HG02938 (cell line): ENCODE data around the gene SNX10.
A peak's percentile ranks its signal among the peaks of the same experiment; 100 is the strongest.

Source experiments
- ATAC-seq: cut with Tn5 transposase; IDR thresholded peaks from one replicate; pipeline ENCODE4 v1.9.1; 2021; ENCODE audit warnings: mild to moderate bottlenecking, moderate library complexity; ENCODE audit not compliant: unreplicated experiment

SNX10 gene

GRCh38 chr7:26295586-26295985 is 3.9 kb downstream of the SNX10 start:
- ATAC-seq, result no peak

DNA sequence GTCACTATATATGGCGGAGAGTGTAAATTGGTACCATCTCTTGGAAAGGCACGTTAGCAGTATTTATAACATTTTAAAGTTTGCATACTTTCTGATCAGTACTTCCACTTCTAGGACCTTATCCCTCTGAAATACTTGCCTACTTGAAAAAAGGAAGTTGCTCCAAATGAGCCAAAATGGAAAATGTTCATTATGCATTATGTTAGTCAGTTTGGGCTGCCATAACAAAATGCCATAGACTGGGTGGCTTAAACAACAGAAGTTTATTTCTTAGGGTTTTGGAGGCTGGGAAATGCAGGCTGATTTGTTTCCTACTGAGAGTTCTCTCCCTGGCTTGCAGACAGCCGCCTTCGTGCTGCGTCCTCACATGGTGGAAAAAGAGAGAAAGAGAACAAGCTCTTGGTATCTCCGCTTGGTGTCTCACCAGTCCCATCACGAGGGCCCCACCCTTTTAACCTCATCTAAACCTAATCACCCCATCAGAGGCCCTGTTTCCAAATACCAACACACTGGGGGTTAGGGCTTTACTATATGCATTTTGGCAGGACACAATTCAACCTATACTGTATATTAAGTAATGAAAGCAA is 6.9 kb downstream of the SNX10 start:
- ATAC-seq, result no peak

GRCh38 chr7:26305090-26305868 is 13.6 kb downstream of the SNX10 start:
- ATAC-seq, result peak; percentile 68

- no peak for ATAC-seq
Measured at GRCh38 chr7:26305869-26306665, 14.4 kb downstream of the SNX10 start.

DNA sequence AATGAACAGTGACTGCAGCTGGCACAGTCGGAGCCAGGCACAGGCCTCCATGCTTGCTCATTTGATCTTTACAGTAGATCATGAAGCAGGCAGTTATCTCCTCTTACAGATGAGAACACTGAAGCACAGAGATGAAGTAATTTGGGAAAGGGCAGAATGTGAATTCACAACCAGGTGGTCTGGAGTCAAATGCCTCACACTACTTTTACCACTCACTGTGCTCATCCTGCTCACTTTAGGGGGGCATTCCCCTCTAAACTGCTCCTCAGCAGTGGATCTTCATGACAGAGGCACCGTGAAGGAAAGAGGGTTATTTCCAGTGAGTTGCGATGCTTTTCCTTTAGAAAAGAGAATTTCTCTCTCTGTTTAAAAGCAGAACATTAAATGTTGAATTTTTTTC is 15.1 kb downstream of the SNX10 start:
- no peak for ATAC-seq

GRCh38 chr7:26307226-26307625 is 15.6 kb downstream of the SNX10 start:
- ATAC-seq, result no peak

DNA sequence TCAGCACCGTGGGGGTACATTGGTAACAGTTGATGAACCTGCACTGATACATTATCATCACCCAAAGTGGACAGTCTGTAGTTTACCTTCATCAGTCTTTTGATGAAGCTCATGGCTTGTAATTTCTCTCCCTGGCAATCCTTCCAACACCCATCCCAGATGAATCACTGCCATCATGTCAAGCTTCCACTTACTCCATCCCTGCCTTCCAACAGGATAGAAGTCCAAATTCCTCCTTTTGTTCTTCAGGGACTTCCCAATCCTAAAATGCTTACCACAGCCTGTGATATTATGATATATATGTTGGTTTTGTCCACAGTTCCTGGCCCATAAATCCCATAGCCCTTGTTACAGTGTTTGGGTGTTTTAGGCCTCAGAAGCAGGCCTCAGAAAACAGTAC is 16.1 kb downstream of the SNX10 start:
- ATAC-seq, result no peak

GRCh38 chr7:26308551-26308950 is 16.9 kb downstream of the SNX10 start:
- ATAC-seq, result no peak

- ATAC-seq, result no peak
Measured at GRCh38 chr7:26309089-26309488, 17.4 kb downstream of the SNX10 start.

GRCh38 chr7:26311798-26312197 is 20.1 kb downstream of the SNX10 start:
- ATAC-seq, result no peak

- ATAC-seq, result no peak
Measured at GRCh38 chr7:26317211-26317610, 25.5 kb downstream of the SNX10 start.

- no peak for ATAC-seq
Measured at GRCh38 chr7:26318921-26319320, 27.3 kb downstream of the SNX10 start.

DNA sequence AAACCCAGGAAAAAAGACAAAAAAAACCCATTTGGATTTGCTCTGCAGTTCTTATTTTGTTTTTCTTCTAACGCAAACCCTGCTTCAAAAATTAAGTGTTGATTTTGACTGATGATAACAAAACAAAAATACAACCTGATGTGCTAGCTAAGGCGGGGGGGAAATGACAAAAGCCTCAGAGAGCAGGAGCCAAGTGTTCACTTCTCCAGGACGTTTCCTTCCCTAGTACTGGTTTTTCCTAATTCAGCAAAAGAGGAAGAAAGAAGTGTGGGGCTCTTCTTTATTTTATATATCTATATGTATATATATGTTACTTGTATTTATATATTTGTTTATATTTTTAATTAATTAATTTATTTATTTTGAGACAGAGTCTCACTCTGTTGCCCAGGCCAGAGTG is 28.0 kb downstream of the SNX10 start:
- no peak for ATAC-seq

- ATAC-seq, result no peak
Measured at GRCh38 chr7:26320878-26321277, 29.2 kb downstream of the SNX10 start.

- no peak for ATAC-seq
Measured at GRCh38 chr7:26321435-26321834, 29.8 kb downstream of the SNX10 start.

GRCh38 chr7:26326211-26326610 is 34.5 kb downstream of the SNX10 start:
- no peak for ATAC-seq

DNA sequence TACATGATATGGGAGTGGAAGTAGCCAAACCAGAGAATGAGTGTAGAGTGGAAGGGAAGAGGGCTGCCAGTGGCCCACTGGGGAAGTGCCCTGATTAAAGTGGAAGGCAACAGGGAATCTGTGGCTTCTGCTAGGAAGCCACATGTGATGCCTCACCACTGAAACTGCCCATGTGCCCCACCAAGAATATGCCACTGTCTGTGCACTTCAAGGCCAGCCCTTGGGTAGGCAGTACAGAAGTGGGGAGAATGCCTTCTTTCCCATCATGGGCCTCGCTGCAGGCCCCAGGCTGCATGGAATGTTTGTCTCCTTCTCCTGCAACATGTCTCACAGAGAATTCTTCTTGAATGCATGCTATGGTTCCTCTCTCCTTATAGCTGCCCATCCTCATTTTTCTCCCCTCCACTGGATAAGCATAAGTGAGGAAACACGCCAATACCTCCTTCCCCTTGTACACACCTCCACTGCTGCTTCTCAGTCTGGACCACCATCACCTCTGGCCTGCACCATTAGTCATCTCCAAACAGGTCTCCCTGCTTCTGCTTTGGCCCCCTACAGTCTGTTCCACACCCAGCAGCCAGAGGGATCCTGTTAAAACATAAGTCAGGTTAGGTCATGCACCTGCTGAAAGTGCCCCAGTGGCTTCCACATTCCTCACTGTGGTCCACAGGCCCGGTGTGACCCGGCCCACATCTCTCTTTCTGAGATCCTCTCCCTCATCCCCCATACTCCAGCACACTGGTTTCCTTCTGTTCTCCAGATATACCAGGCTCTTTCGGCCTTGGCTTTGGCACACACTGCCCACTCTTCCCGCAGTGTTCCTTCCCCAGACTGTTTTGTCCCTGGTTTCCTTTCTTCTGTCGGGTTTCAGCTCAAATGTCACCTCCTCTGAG is 37.1 kb downstream of the SNX10 start:
- no peak for ATAC-seq

- no peak for ATAC-seq
Measured at GRCh38 chr7:26329520-26330255, 38.0 kb downstream of the SNX10 start.

GRCh38 chr7:26331113-26331512 is 39.5 kb downstream of the SNX10 start:
- ATAC-seq, result no peak

DNA sequence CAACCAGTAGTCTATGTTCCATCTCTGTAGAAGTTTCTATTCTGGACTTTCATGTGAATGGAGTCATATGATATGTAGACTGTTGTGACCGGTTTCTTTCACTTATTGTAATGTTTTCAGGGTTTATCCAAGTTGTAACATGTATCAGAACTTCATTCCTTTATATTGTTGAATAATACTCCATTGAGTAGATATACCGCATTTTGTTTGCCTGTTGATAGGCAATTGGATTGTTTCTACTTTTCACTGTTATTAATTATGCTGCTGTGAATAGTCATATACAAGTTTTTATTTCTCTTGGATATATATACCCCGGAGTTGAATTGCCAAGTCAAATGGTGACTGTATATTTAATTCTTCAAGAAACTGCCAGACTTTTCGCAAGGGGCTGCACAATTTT is 40.1 kb downstream of the SNX10 start:
- ATAC-seq, result no peak
